Activated effector memory CD4-positive, alpha-beta T cell treated with Interleukin-2 at 50 U/mL for 16 hours (primary cell): ENCODE measurements around the gene S100A3.

Experiments
- DNase-seq: peaks from one replicate; pipeline ENCODE4 v3.0.0-alpha.2; 2020

The S100A3 gene

DNA sequence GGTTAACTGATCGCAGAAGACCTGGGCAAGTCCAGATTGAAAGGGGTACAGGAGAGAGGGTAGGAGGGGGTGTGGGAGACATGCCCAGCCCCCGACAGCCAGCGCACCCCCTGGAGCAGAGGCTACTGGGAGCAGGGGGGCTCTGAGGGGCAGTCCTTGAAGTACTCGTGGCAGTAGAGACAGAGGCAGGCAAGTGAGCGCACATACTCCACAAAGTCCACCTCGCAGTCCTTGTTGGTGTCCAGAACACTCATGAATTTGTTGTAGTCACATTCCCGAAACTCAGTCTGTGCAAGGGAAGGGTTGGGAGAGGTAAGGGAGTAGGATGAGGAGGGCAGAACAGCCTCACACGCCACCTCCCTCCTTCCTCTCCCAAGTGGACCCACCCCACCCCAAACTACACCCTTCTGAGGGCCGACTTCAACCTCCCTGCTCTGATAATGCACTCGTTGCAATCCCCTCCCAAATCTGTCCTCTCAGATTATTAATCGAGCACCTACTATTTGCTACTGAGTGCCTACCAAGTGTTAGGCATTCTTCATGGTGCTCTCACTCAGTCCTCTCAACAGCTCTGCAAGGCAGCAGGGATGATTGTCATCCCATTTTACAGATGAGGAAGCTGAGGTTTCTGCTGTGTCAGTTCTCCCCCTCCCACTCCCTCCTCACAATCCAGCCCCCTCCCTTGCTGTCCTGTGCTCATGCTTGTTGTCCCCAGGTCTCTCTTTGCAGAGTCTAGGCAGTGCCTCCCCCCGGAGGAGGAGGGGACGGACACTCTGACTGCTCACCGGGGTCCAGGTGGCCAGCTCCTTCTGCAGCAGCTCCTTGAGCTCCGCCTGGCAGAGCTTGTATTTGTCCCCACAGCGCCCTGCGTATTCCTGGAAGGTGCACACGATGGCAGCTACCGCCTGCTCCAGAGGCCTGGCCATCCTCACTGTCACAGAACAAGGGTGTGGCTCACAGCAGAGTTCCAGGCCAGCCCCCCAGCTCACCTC, 1.2 kb downstream of the S100A3 start:
- DNase-seq = no peak

GRCh38 chr1:153546796-153547559, 2.1 kb downstream of the S100A3 start:
- no peak for DNase-seq

GRCh38 chr1:153546371-153546770, 2.7 kb downstream of the S100A3 start:
- DNase-seq = no peak

DNA sequence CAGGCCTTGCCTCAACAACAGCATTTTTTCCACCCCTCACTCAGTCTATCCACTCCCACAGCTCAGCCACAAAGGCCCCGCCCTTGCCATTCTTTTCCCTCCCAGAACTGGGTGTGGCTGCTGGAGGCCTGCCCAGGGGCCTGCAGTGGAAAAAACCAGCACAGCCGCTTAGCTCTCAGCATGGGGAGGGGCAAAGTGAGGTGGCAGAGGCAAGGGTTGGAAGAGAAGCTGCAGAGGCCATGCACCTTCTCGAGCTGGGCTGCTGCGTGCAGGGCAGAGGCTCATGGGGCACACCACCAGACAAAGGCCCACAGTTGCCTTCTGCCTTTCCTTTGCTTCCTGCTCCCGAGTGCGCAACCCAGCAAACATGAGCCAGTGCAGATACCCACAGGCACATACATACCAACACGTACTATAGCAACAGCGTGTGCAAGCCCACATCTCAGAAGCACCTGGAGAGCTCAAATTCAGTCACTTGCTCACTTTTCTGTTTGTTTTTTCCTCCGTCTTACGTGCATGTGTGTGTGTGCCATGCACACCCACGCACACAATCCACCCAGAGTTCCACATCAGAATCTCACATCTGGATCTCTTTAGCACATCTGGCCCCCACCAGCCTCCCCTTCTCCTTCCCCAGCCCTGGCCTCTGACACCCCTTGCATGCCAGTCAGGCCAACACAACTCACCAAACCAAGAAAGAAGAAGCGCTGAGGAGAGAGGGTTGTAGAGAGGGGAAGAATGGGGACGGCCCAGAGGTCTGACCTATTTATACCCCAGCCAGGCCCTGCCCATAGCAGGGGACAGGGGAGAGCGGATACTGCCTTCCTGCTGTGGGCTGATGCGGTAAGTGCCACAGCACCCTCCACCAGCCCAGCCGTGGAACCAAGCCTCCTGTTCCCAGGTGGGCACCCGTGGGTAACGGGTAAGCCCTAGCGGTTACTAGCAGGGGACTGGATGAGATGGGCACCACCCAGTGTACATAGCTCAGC, 3.7 kb downstream of the S100A3 start, which contains the start of gene S100A4:
Gene S100A4 (minus strand): TSS at position 740 of the 989 bp plus-strand sequence. CDS start 1,012 bp downstream, outside the sequence.
- DNase-seq = peak; percentile 93

DNA sequence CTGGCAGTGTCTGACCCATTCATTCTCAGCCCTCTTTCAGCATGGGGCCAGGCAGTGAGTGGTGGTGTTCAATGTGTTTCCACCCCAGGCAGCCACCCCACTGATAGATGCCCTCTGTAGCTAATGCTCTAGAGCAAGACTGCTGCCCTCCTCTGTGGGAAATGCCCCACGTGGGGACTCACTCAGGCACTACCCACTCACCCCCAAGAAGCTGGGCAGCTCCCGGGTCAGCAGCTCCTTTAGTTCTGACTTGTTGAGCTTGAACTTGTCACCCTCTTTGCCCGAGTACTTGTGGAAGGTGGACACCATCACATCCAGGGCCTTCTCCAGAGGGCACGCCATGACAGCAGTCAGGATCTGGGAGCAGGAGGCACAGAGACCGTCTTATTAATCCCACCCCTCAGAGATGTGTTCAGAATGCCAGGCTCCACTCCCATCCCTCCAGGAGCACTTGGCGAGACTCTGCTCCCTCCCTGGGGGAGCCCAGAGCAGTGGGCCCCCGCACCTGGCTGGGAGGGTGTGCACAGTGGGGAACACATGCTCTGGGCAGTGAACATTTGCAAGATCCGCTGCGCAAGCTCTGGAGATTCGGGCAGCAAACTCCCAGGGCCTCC, 4.5 kb downstream of the S100A3 start:
- DNase-seq = no peak

GRCh38 chr1:153543736-153544135, 5.3 kb downstream of the S100A3 start:
- DNase-seq = no peak

DNA sequence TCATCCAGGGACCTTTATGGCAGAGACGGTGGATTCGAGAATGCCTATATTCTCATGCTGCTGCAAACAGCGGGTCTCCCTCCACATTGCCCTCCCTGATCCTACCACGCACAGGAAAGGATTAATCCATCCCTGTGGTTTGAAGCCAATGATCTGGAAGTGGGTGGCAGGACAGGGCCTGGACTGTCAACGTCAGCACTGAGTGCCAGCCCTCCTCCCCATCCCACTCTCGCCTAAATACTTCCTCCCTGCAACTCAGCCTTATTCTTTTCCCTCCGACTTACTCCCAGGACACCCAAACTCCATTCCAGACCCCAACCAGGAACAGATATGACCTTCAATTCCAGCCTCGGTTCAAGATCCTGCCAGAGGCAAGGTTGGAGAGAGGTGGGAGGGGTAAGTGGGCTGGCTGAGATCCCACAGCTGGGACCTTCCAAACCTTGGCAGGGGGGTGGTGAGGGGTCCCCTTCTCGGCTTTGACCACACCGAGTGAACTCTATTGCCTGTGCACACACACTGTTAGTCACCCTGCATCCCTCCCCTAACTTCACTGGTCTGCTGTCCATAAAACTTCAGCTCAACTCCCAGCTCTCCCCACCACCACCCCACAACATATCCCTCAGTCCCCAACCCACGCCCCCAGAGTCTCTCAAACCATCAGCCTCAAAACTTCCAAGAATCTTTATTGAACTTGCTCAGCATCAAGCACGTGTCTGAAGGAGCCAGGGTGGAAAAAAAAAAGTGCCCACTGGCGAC, 5.9 kb downstream of the S100A3 start:
- DNase-seq = no peak

- no peak for DNase-seq
Observed at GRCh38 chr1:153541641-153542590, 7.1 kb downstream of the S100A3 start.

DNA sequence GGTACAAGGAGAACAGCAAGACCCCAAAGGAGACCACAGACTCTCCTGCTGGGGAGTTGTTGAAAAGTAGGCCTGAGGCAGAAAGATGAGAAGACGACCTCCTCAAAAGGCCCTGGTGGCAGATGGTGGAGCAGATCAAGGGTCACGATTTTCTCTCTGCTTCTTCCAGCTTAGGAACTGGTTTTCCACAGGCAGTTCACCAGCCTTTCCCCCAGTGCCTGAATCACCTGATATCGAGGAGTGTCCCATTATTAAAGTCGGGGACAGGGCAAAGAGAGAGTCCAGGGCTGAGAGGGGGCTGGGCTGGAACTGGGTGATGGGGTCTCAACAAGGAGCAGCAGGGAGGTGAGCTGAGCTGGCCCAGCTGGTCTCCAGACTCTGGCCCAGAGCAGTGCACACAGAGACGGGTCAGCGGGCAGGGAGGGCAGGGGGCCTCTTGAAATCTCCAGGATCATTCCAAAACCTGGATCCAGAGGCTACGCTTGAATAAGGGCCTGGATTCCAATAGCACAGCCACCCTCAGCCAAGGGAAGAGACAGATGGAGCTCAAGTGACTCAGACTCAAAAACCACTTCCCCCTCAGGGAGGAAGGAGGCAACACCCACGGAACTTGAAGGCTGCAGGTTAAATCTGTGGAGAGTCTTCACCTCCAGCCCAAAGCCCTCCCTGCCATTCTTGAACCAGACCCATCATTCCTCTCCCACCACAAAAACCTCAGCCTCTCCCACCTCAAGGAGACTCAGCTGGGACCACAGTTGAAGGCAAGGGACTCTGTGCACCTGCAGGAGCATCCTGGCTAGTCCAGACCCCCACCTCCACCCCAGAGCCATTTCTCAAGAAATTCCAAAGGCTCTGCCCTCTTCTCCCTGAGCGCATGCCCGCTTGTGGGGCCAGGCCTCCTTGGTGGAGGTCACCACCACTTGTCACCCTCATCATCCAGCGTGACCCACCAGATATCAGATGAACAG, 8.4 kb downstream of the S100A3 start, which contains the start of gene S100A5:
Gene S100A5 (minus strand): TSS at position 541 of the 968 bp plus-strand sequence. CDS start 743 bp downstream, outside the sequence.
- peak; percentile 60 for DNase-seq

GRCh38 chr1:153539395-153540093, 9.5 kb downstream of the S100A3 start:
- DNase-seq = no peak

- DNase-seq = no peak
Observed at GRCh38 chr1:153538315-153538821, 10.7 kb downstream of the S100A3 start.

GRCh38 chr1:153537376-153537730, 11.7 kb downstream of the S100A3 start:
- no peak for DNase-seq

GRCh38 chr1:153536671-153537375, 12.2 kb downstream of the S100A3 start:
- DNase-seq = no peak

DNA sequence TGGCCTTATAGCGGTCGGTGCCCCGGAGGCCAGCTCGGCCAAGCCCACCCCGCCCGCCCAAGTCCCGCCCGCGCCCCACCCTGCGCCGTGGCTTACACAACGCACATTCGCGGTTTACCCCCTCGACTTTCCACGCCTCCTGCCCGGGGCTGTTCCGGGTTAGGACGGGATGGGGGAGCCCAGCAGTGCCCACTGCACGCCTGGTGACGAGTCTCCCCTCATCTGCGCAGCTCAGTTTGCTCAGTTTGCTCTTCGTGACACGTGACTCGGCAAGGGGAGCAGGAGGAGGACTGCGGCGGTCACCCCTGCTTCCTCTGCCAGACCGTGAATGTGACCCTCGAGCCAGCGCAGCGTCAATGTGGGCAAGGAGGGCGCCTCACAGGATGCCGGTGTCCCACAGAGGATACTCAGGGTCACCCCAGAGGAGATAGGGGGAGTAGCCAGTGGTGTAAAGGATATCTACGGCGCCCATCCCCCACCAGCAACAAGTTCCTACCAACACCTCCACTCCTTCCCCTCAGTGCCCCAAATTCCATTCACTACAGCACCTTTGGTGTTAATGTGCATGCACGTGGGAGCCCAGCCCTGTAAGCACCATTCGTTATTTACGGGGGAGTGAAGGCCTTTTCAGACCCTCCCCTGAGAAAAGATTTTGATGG, 12.9 kb downstream of the S100A3 start:
- peak; percentile 81 for DNase-seq

- peak; percentile 53 for DNase-seq
Observed at GRCh38 chr1:153535242-153536011, 13.6 kb downstream of the S100A3 start, which contains the start of gene S100A6. S100A6 (minus strand) TSS chr1:153535991; CDS start chr1:153535339, 652 bp downstream.

DNA sequence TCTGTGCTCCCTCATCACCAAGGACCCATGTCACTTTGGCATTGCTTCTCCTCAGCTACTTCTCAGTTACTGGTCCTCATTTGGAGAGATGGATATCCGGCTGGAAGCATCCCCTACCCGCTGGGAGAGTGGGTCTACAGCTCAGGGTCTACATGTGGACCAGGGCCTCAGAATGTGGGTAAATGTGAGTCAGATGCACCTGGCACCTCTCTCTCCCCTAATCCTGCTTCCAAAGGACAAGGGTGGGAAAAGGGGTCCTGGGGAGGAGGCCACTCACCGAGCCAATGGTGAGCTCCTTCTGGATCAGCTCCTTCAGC, 14.2 kb downstream of the S100A3 start:
- no peak for DNase-seq
